ENCODE results near the gene ZFYVE27.

ZFYVE27 gene

DNA sequence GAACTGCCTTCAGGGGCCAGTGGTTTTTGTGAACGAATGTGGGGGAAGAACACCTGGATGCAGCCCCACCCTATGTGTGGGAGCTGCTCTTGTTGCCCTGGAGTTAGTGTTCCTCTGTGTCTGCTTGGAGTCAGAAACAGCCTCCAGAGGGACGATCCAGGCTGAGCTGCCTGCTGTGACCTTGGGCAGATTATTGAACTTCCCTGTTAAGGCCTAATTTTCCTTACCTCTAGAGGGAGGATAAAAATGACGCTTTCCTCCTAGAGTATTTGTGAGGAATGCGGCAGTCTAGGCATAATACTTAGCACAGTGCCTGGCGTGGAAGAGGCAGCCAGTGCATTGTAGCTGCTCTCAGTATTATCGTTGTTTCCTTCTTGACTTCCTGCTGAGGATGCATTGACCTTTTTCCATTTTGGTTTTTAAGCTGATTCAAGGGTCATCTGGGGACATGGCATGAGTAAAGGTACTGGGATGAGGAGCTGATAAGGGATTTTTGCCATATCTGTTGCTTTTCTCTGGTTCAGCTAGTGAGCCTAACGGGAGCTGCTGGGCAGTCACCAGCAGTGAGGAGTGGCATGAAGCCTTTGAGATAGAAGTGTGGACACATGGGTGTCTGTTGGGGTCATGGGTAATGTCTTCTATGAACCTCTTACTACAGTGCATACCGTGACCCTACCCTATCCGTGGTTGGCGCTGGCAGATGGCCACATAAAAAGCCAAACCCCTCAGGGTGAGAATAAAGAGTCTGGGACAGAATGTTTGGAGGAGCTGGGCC, 6.4 kb downstream of the ZFYVE27 start:
- Histone ChIP-seq H4K12ac (ENCODE audit: low read depth, low read length) (no peak overlapping the region), H2AK5ac (ENCODE audit: low read length) (no peak overlapping the region), H3K27ac (ENCODE audit: low read depth, low read length) (no peak overlapping the region), H3K79me1 (ENCODE audit: low read length) (no peaks in the 10 kb centered on the region), H2BK120ac (ENCODE audit: insufficient read depth, low read length, poor library complexity) (no peak overlapping the region), H3K9me3 (ENCODE audit: insufficient read depth, low read depth, low read length) (peaks cover 1% of the 10 kb centered on the region), H2BK12ac (ENCODE audit: low read length) (no peak overlapping the region), H3K4ac (ENCODE audit: low read depth, low read length) (no peak overlapping the region), H4K91ac (ENCODE audit: low read depth, low read length) (no peak overlapping the region), H3K4me2 (ENCODE audit: low read length) (no peak overlapping the region), H2BK5ac (ENCODE audit: low read depth, low read length, poor library complexity) (no peak overlapping the region), H3K14ac (ENCODE audit: low read length) (no peak overlapping the region), H3K18ac (ENCODE audit: low read length) (no peak overlapping the region), H4K8ac (ENCODE audit: low read depth, low read length) (no peak overlapping the region), H3K4me3 (ENCODE audit: low read depth, low read length) (no peak overlapping the region), H2AFZ (ENCODE audit: insufficient read depth, low read length, poor library complexity) (no peak overlapping the region), H3K9ac (ENCODE audit: low read length) (no peak overlapping the region), H3K4me1 (ENCODE audit: control insufficient read depth in 1 of 2, insufficient read depth in 2 of 2, low read length in 2 of 2) (no peaks in the 10 kb centered on the region), H3K79me2 (ENCODE audit: control insufficient read depth, insufficient read depth, low read length, poor library complexity) (no peaks in the 10 kb centered on the region), H3K27me3 (ENCODE audit: insufficient read depth, low read length) (no peaks in the 10 kb centered on the region), H3K36me3 (ENCODE audit: control insufficient read depth in 1 of 2, insufficient read depth in 2 of 2, low read length in 2 of 2) (peaks cover 26 to 40% of the 10 kb centered on the region in 2 experiments), H3K23ac (ENCODE audit: low read length) (no peak overlapping the region)
- peak in 1 of 2 donors; percentile 49 for DNase-seq
- no CpG with 5 or more reads among the region's 10 CpGs for WGBS (ENCODE audit: extremely low coverage, insufficient coverage, insufficient read length)

DNA sequence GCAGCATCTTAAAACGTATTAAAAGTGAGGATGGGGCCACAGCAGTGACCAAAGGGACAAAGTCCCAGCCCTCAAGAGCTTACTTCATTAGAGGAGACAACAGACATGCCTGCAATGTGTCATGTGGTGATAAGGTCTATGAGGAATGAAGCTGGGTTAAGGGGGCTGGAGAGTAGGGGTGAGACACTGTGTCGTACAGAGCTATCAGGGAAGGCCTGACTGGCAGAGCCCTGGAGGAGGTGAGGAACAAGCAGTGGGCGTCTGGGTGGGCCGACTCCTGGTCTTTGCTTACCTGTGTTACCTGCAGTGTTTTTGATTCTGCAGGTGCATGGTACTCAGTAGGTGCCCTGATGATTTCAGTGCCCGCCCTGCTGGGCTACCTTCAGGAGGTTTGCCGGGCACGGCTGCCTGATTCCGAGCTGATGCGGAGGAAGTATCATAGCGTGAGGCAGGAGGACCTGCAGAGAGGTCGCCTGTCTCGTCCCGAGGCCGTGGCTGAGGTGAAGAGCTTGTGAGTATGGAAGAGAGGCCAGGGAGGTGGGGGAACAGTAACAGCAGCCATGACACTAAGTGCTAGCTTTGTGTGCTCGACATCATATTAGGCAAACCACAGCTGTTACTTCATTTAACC, 7.6 kb downstream of the ZFYVE27 start:
- H2BK5ac ChIP-seq (ENCODE audit: low read depth, low read length, poor library complexity) = no peak overlapping the region
- no peaks in the 10 kb centered on the region for H3K9me3 ChIP-seq (ENCODE audit: insufficient read depth, low read depth, low read length)
- WGBS (ENCODE audit: extremely low coverage, insufficient coverage, insufficient read length) = no CpG with 5 or more reads among the region's 15 CpGs

DNA sequence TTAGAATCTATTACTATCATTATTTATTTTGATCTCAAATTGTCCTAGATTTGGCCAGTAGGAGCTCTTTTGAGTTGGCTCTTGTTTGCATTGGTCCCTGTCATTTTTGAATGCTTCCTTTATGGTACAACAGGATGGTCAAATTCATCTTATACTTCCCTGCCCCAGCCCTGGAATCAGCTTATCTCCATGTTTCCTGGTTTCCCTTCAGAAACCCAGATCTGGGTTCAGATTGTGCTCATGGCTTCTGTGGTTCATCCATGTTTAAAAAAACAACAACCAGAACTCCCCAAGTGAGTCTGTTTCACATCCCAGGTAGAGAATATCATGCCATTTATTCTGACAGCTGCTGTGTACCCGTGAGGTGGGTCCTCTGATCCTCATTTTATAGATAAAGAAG, 10.6 kb downstream of the ZFYVE27 start:
- peaks cover 46 to 62% of the 10 kb centered on the region in 2 experiments for H3K36me3 ChIP-seq (ENCODE audit: control insufficient read depth in 1 of 2, insufficient read depth in 2 of 2, low read length in 2 of 2)
- H3K9ac ChIP-seq (ENCODE audit: low read length) = no peak overlapping the region
- no peak overlapping the region for H3K14ac ChIP-seq (ENCODE audit: low read length)
- H3K18ac ChIP-seq (ENCODE audit: low read length) = no peak overlapping the region
- H4K8ac ChIP-seq (ENCODE audit: low read depth, low read length) = no peak overlapping the region
- H3K4me2 ChIP-seq (ENCODE audit: low read length) = no peak overlapping the region
- no peak overlapping the region for H3K4ac ChIP-seq (ENCODE audit: low read depth, low read length)
- H3K79me2 ChIP-seq (ENCODE audit: control insufficient read depth, insufficient read depth, low read length, poor library complexity) = no peaks in the 10 kb centered on the region
- no peak overlapping the region for H4K91ac ChIP-seq (ENCODE audit: low read depth, low read length)
- H4K12ac ChIP-seq (ENCODE audit: low read depth, low read length) = no peak overlapping the region
- H3K4me3 ChIP-seq (ENCODE audit: low read depth, low read length) = no peak overlapping the region
- H2BK120ac ChIP-seq (ENCODE audit: insufficient read depth, low read length, poor library complexity) = no peak overlapping the region
- DNase-seq = no peak
- H3K23ac ChIP-seq (ENCODE audit: low read length) = no peak overlapping the region
- H2AFZ ChIP-seq (ENCODE audit: insufficient read depth, low read length, poor library complexity) = no peak overlapping the region
- no peaks in the 10 kb centered on the region for H3K27me3 ChIP-seq (ENCODE audit: insufficient read depth, low read length)
- H3K79me1 ChIP-seq (ENCODE audit: low read length) = no peaks in the 10 kb centered on the region
- H3K27ac ChIP-seq (ENCODE audit: low read depth, low read length) = no peak overlapping the region
- no peaks in the 10 kb centered on the region for H3K4me1 ChIP-seq (ENCODE audit: control insufficient read depth in 1 of 2, insufficient read depth in 2 of 2, low read length in 2 of 2)
- no peak overlapping the region for H2AK5ac ChIP-seq (ENCODE audit: low read length)
- H2BK5ac ChIP-seq (ENCODE audit: low read depth, low read length, poor library complexity) = no peak overlapping the region
- no peak overlapping the region for H2BK12ac ChIP-seq (ENCODE audit: low read length)
- H3K9me3 ChIP-seq (ENCODE audit: insufficient read depth, low read depth, low read length) = no peaks in the 10 kb centered on the region
- no CpG with 5 or more reads among the region's 1 CpG for WGBS (ENCODE audit: extremely low coverage, insufficient coverage, insufficient read length)

More for the DNA sequence above, 7.6 kb downstream of the ZFYVE27 start:
- Histone ChIP-seq H2AK5ac (ENCODE audit: low read length) (no peak overlapping the region), H3K9ac (ENCODE audit: low read length) (no peak overlapping the region), H4K12ac (ENCODE audit: low read depth, low read length) (no peak overlapping the region), H3K14ac (ENCODE audit: low read length) (no peak overlapping the region), H4K8ac (ENCODE audit: low read depth, low read length) (no peak overlapping the region), H3K18ac (ENCODE audit: low read length) (no peak overlapping the region), H3K4me3 (ENCODE audit: low read depth, low read length) (no peak overlapping the region), H3K4ac (ENCODE audit: low read depth, low read length) (no peak overlapping the region), H3K27me3 (ENCODE audit: insufficient read depth, low read length) (no peaks in the 10 kb centered on the region), H3K79me1 (ENCODE audit: low read length) (no peaks in the 10 kb centered on the region), H3K23ac (ENCODE audit: low read length) (no peak overlapping the region), H3K4me1 (ENCODE audit: control insufficient read depth in 1 of 2, insufficient read depth in 2 of 2, low read length in 2 of 2) (no peaks in the 10 kb centered on the region), H3K79me2 (ENCODE audit: control insufficient read depth, insufficient read depth, low read length, poor library complexity) (no peaks in the 10 kb centered on the region), H3K4me2 (ENCODE audit: low read length) (no peak overlapping the region), H3K27ac (ENCODE audit: low read depth, low read length) (no peak overlapping the region), H2BK120ac (ENCODE audit: insufficient read depth, low read length, poor library complexity) (no peak overlapping the region), H2AFZ (ENCODE audit: insufficient read depth, low read length, poor library complexity) (no peak overlapping the region), H4K91ac (ENCODE audit: low read depth, low read length) (no peak overlapping the region), H3K36me3 (ENCODE audit: control insufficient read depth in 1 of 2, insufficient read depth in 2 of 2, low read length in 2 of 2) (peaks cover 26 to 43% of the 10 kb centered on the region in 2 experiments), H2BK12ac (ENCODE audit: low read length) (no peak overlapping the region)
- DNase-seq = no peak

DNA sequence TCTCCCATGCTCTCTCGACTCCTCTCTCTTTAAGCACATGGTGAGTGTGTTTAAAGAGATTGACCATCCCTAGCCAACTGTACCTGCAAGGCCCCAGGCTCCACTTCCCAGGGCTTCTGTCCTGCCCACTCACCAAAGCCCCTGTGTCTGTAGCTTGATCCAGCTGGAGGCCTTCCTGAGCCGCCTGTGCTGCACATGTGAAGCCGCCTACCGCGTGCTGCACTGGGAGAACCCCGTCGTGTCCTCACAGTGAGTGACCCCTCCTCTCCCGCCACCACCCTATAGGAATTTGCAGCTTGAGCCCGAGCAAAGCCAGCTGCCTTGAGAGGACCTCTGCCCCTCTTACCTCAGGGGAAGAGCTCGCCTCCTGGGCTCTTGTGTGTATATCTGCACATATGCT, 11.2 kb downstream of the ZFYVE27 start:
- Histone ChIP-seq H2AK5ac (ENCODE audit: low read length) (no peak overlapping the region), H3K23ac (ENCODE audit: low read length) (no peak overlapping the region), H3K9ac (ENCODE audit: low read length) (no peak overlapping the region), H3K4ac (ENCODE audit: low read depth, low read length) (no peak overlapping the region), H4K12ac (ENCODE audit: low read depth, low read length) (no peak overlapping the region), H2AFZ (ENCODE audit: insufficient read depth, low read length, poor library complexity) (no peak overlapping the region), H3K27me3 (ENCODE audit: insufficient read depth, low read length) (no peaks in the 10 kb centered on the region), H3K79me1 (ENCODE audit: low read length) (no peaks in the 10 kb centered on the region), H3K18ac (ENCODE audit: low read length) (no peak overlapping the region), H3K27ac (ENCODE audit: low read depth, low read length) (no peak overlapping the region), H2BK12ac (ENCODE audit: low read length) (no peak overlapping the region), H3K36me3 (ENCODE audit: control insufficient read depth in 1 of 2, insufficient read depth in 2 of 2, low read length in 2 of 2) (peaks cover 48 to 64% of the 10 kb centered on the region in 2 experiments), H3K79me2 (ENCODE audit: control insufficient read depth, insufficient read depth, low read length, poor library complexity) (no peaks in the 10 kb centered on the region), H3K4me3 (ENCODE audit: low read depth, low read length) (no peak overlapping the region), H3K4me2 (ENCODE audit: low read length) (no peak overlapping the region), H2BK120ac (ENCODE audit: insufficient read depth, low read length, poor library complexity) (no peak overlapping the region), H3K14ac (ENCODE audit: low read length) (no peak overlapping the region), H2BK5ac (ENCODE audit: low read depth, low read length, poor library complexity) (no peak overlapping the region), H4K8ac (ENCODE audit: low read depth, low read length) (no peak overlapping the region), H3K9me3 (ENCODE audit: insufficient read depth, low read depth, low read length) (no peaks in the 10 kb centered on the region), H4K91ac (ENCODE audit: low read depth, low read length) (no peak overlapping the region), H3K4me1 (ENCODE audit: control insufficient read depth in 1 of 2, insufficient read depth in 2 of 2, low read length in 2 of 2) (no peaks in the 10 kb centered on the region)
- DNase-seq = no peak
- no CpG with 5 or more reads among the region's 10 CpGs for whole genome bisulfite sequencing (ENCODE audit: extremely low coverage, insufficient coverage, insufficient read length)

Measured in trophoblast cell (in vitro differentiated cells and primary cell).